K562 (cell line): ENCODE data around the gene ALDH9A1. TPM values are rescaled to one million over a fixed set of nuclear protein-coding genes. Genes with fewer than 3 reads are reported as not detected.

Experiments used
- HDAC1 ChIP-seq, 2 experiments: fragments of 450-650 bp; IDR thresholded peaks; 2 replicates each; pipeline ENCODE4 v1.6.1; 2016 to 2017; ENCODE audit warnings: inconsistent platforms in 1 of 2, mild to moderate bottlenecking in 1 of 2, moderate library complexity in 1 of 2
- SMARCA4 ChIP-seq: fragments of 450-650 bp; IDR thresholded peaks from 2 replicates; pipeline ENCODE4 v1.6.1; 2016
- ZNF318 ChIP-seq, 2 experiments: fragments of 450-650 bp; IDR thresholded peaks; 2 replicates each; pipeline ENCODE4 v1.6.1; 2016; ENCODE audit warnings: mild to moderate bottlenecking in 2 of 2, borderline replicate concordance in 1 of 2, low read depth in 1 of 2, moderate library complexity in 1 of 2
- polyA plus RNA-seq, 8 experiments: library from polyadenylated mRNA; depleted of rRNA in 4 of 8; stranded (reverse) in 5 of 8; unstranded in 3 of 8; fragments of >200 nt; fragmentation: Nextera tagmentation in 2 of 8; fragmentation: Illumina TruSeq in 1 of 8; extraction: Ambion mirVana in 2 of 8; extraction: Trizol in 1 of 8; gene quantifications; 2 replicates each; pipeline versions ENCODE4 v1.2.1 to v1.2.3, GENCODE V29; 2011 to 2014; ENCODE audit warnings: inconsistent platforms in 1 of 8, missing spikeins in 1 of 8
- total RNA-seq, 7 experiments: library from RNA; depleted of rRNA in 6 of 7; stranded (reverse); fragments of >200 nt in 6 of 7; fragmentation: Illumina TruSeq in 2 of 7; extraction: Trizol in 2 of 7; gene quantifications; 2 replicates each; pipeline versions ENCODE4 v1.2.1 to v1.2.3, GENCODE V29; 2011 to 2021; ENCODE audit warnings: low replicate concordance in 1 of 7
- TF ChIP-seq, protein P1 (sequence below), 2 experiments: fragments of 450-650 bp in 1 of 2; sonication (generic) in 1 of 2; formaldehyde crosslinking in 1 of 2; IDR thresholded peaks; 2 replicates each; pipeline versions ENCODE4 v1.7.1 to v1.9.0; 2016 to 2022; ENCODE audit warnings: inconsistent platforms in 1 of 2, mild to moderate bottlenecking in 1 of 2, missing genetic modification reagents in 1 of 2
- TF ChIP-seq, protein P2 (sequence below): fragments of 250-450 bp; sonication (Bioruptor Pico); IDR thresholded peaks from 2 replicates; pipeline ENCODE4 v1.5.0; 2020; ENCODE audit warnings: mild to moderate bottlenecking, borderline replicate concordance

ALDH9A1 gene
- total and polyA plus RNA-seq, 9 of the 15 experiments (the other 6 are each of a cell fraction or from before 2014, with no cell fraction given), result 26.5 to 54.3 (median 39.2) TPM

DNA sequence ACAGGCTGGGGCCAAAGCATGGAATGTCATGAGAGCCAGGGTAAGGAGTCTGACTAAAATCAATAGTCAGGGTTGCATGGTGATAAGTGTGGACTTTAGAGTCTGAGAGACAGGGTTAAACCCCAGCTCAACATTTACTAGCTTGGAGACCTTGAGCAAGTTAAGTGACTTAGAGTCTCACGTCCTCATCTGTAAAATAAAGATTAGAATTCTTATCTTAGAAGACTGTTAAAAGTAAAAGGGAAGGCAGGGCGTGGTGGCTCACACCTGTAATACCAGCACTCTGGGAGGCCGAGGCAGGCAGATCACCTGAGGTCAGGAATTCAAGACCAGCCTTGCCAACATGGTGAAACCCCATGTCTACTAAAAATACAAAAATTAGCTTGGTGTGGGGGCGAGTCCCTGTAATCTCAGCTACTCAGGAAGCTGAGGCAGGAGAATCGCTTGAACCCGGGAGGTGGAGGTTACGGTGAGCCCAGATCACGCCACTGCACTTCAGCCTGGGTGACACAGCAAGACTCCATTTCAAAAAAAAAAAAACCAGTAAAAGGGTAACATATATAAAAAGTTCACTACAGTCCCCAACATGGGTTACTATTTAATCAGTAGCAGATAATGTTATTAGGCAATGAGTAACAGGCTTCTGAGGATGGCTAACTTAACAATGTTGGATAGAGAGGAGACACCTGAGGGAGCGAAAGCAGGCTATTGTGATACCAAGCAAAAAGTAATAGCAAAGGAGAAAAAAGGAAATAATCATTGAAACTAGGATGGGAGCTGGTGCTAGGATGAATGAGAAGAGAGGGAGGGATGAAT is 49.5 kb upstream of the ALDH9A1 start (continued):
- no peak for TF ChIP-seq ZNF318 (IDR thresholded peaks at IDR 0.05; ENCODE audit: borderline replicate concordance in 1 of 2, low read depth in 1 of 2)
- 0 out of 2 replicates have a peak, but pooled peaks have one; percentile 20 for TF ChIP-seq SMARCA4
- TF ChIP-seq HDAC1 (IDR thresholded peaks at IDR 0.05), result 0 out of 4 replicates have a peak, but pooled peaks of 1 of the 2 experiments have one; percentile 22
- TF ChIP-seq, protein P1, sequence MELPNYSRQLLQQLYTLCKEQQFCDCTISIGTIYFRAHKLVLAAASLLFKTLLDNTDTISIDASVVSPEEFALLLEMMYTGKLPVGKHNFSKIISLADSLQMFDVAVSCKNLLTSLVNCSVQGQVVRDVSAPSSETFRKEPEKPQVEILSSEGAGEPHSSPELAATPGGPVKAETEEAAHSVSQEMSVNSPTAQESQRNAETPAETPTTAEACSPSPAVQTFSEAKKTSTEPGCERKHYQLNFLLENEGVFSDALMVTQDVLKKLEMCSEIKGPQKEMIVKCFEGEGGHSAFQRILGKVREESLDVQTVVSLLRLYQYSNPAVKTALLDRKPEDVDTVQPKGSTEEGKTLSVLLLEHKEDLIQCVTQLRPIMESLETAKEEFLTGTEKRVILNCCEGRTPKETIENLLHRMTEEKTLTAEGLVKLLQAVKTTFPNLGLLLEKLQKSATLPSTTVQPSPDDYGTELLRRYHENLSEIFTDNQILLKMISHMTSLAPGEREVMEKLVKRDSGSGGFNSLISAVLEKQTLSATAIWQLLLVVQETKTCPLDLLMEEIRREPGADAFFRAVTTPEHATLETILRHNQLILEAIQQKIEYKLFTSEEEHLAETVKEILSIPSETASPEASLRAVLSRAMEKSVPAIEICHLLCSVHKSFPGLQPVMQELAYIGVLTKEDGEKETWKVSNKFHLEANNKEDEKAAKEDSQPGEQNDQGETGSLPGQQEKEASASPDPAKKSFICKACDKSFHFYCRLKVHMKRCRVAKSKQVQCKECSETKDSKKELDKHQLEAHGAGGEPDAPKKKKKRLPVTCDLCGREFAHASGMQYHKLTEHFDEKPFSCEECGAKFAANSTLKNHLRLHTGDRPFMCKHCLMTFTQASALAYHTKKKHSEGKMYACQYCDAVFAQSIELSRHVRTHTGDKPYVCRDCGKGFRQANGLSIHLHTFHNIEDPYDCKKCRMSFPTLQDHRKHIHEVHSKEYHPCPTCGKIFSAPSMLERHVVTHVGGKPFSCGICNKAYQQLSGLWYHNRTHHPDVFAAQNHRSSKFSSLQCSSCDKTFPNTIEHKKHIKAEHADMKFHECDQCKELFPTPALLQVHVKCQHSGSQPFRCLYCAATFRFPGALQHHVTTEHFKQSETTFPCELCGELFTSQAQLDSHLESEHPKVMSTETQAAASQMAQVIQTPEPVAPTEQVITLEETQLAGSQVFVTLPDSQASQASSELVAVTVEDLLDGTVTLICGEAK (IDR thresholded peaks at IDR 0.05), result no peak
- TF ChIP-seq, protein P1 (CRISPR knock-in tag; IDR thresholded peaks at IDR 0.05), result no peak
- TF ChIP-seq, protein P2, sequence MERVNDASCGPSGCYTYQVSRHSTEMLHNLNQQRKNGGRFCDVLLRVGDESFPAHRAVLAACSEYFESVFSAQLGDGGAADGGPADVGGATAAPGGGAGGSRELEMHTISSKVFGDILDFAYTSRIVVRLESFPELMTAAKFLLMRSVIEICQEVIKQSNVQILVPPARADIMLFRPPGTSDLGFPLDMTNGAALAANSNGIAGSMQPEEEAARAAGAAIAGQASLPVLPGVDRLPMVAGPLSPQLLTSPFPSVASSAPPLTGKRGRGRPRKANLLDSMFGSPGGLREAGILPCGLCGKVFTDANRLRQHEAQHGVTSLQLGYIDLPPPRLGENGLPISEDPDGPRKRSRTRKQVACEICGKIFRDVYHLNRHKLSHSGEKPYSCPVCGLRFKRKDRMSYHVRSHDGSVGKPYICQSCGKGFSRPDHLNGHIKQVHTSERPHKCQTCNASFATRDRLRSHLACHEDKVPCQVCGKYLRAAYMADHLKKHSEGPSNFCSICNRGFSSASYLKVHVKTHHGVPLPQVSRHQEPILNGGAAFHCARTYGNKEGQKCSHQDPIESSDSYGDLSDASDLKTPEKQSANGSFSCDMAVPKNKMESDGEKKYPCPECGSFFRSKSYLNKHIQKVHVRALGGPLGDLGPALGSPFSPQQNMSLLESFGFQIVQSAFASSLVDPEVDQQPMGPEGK (CRISPR knock-in tag), result no peak
